HepG2 (cell line): ENCODE measurements around the gene SOX13. TPM values are rescaled to one million over a fixed set of nuclear protein-coding genes. Genes with fewer than 3 reads are reported as not detected.

Experiments
- ATAC-seq: fragments of 200-7000 bp; cut with Tn5 transposase; 3 replicates; pipeline ENCODE4 v1.9.1; 2020; ENCODE audit warnings: mild to moderate bottlenecking, moderate library complexity
- BruUV-seq: library from RNA; stranded (reverse); fragments of 400-500 nt; replicated peaks from 2 replicates; lab custom pipeline; 2021; lab: Mats Ljungman, UMichigan
- CTCF ChIA-PET: fragments of 300-600 bp; formaldehyde crosslinking; extraction: SDS; loops from one replicate; lab custom pipeline; 2021; ENCODE audit warnings: low total read pairs, inconsistent platforms, low intra/inter-chr PET ratio; lab: Yijun Ruan, JAX
- POLR2A ChIA-PET: fragments of 350-600 bp; sonication (Branson Sonifier 250); formaldehyde crosslinking; loops from one replicate; lab custom pipeline; 2020; ENCODE audit warnings: antibody characterized with exemption, inconsistent platforms; lab: Yijun Ruan, JAX
- DNase-seq: peaks from one replicate; pipeline ENCODE4 v3.0.0-alpha.2; 2015; ENCODE audit warnings: low spot score
- FAIRE-seq: peaks from 3 replicates; lab custom pipeline; 2011; peaks lifted over from hg19 to GRCh38; lab: Jason Lieb, UNC
- H2AFZ ChIP-seq: one replicate; pipeline ENCODE4 v1.6.1; 2011; ENCODE audit warnings: low read length, inconsistent platforms
- H3K27ac ChIP-seq: fragments of 300-600 bp; 3 replicates; pipeline ENCODE4 v1.8.0; 2011; ENCODE audit warnings: mixed run types, mild to moderate bottlenecking, mixed read lengths, low read length, inconsistent platforms; ENCODE audit not compliant: insufficient read depth; ENCODE audit errors: extremely low read length
- H3K27me3 ChIP-seq, 2 experiments: fragments of 200-600 bp in 1 of 2; 2 replicates in 1 of 2; 3 replicates in 1 of 2; pipeline versions ENCODE4 v1.6.0 to v1.8.0; 2011; ENCODE audit warnings: low read length in 2 of 2, mild to moderate bottlenecking in 2 of 2, moderate library complexity in 2 of 2, inconsistent platforms in 1 of 2; ENCODE audit not compliant: insufficient read depth in 2 of 2, control insufficient read depth in 1 of 2
- H3K36me3 ChIP-seq, 2 experiments: fragments of 200-600 bp in 1 of 2; replicated peaks in 1 of 2; 2 replicates in 1 of 2; 3 replicates in 1 of 2; pipeline versions ENCODE4 v1.5.1 to v1.8.0; 2011; ENCODE audit warnings: low read length in 2 of 2, inconsistent platforms in 1 of 2; ENCODE audit not compliant: insufficient read depth in 2 of 2, control insufficient read depth in 1 of 2
- H3K4me1 ChIP-seq: 2 replicates; pipeline ENCODE4 v1.5.1; 2012; ENCODE audit warnings: low read length, inconsistent platforms; ENCODE audit not compliant: insufficient read depth
- H3K4me2 ChIP-seq: 2 replicates; pipeline ENCODE4 v1.6.0; 2011; ENCODE audit warnings: low read depth, low read length, inconsistent platforms
- H3K4me3 ChIP-seq, 3 experiments: fragments of 200-600 bp in 1 of 3; sonication (generic), shearing (Covaris generic) in 1 of 3; replicated peaks in 1 of 3; 2 replicates each; pipeline ENCODE4 v1.5.1; 2011 to 2016; ENCODE audit warnings: low read length in 3 of 3, inconsistent platforms in 2 of 3, low read depth in 2 of 3, mild to moderate bottlenecking in 2 of 3, control low read depth in 1 of 3, mixed read lengths in 1 of 3; ENCODE audit not compliant: insufficient read depth in 1 of 3
- H3K79me2 ChIP-seq: one replicate; pipeline ENCODE4 v1.6.1; 2011; ENCODE audit warnings: low read length, inconsistent platforms; ENCODE audit not compliant: insufficient read depth
- H3K9ac ChIP-seq: 2 replicates; pipeline ENCODE4 v1.6.0; 2011; ENCODE audit warnings: mild to moderate bottlenecking, low read depth, low read length, inconsistent platforms; ENCODE audit not compliant: insufficient read depth
- H3K9me3 ChIP-seq: 2 replicates; pipeline ENCODE4 v1.5.1; 2012; ENCODE audit warnings: mild to moderate bottlenecking, low read length
- H4K20me1 ChIP-seq: 2 replicates; pipeline ENCODE4 v1.6.0; 2011; ENCODE audit warnings: inconsistent platforms, mild to moderate bottlenecking, low read length, moderate library complexity; ENCODE audit not compliant: insufficient read depth
- TSC22D2 ChIP-seq: sonication (generic); formaldehyde crosslinking; IDR thresholded peaks from 2 replicates; pipeline ENCODE4 v1.5.1; 2020; ENCODE audit warnings: missing genetic modification reagents, mild to moderate bottlenecking, borderline replicate concordance
- ZBTB8A ChIP-seq: sonication (generic); formaldehyde crosslinking; IDR thresholded peaks from 2 replicates; pipeline ENCODE4 v1.4.0; 2020; ENCODE audit warnings: mild to moderate bottlenecking, low read depth, missing genetic modification reagents, borderline replicate concordance
- ZFP36L1 ChIP-seq: sonication (generic); formaldehyde crosslinking; IDR thresholded peaks from 2 replicates; pipeline ENCODE4 v1.8.0; 2022; ENCODE audit warnings: mild to moderate bottlenecking, missing genetic modification reagents, moderate library complexity
- ZNF124 ChIP-seq: sonication (generic); formaldehyde crosslinking; IDR thresholded peaks from 2 replicates; pipeline ENCODE4 v1.4.0; 2020; ENCODE audit warnings: missing genetic modification reagents
- ZNF430 ChIP-seq: sonication (generic); formaldehyde crosslinking; IDR thresholded peaks from 2 replicates; pipeline ENCODE4 v1.9.0; 2021; ENCODE audit warnings: mild to moderate bottlenecking, missing genetic modification reagents
- ZNF549 ChIP-seq: sonication (generic); formaldehyde crosslinking; IDR thresholded peaks from 2 replicates; pipeline ENCODE4 v1.5.0; 2020; ENCODE audit warnings: missing genetic modification reagents
- WGBS: methylation state at CpG from one replicate; pipeline ENCODE4 v1.1.6; 2017; ENCODE audit warnings: low lambda C conversion rate; 5-methylcytosine and 5-hydroxymethylcytosine counted together
- in situ Hi-C: cut with HindIII; loops from 2 replicates; pipeline ENCODE4 v1.10.0; 2017; ENCODE audit warnings: low pct_unique_long_range_greater_than_20kb; ENCODE audit not compliant: extremely low pct_ligation_motif_present
- intact Hi-C: fragments of 100-400 bp; cut with micrococcal nuclease; formaldehyde crosslinking; loops from one replicate; pipeline ENCODE4 v1.10.0; 2022; ENCODE audit not compliant: unreplicated experiment
- polyA plus RNA-seq, 8 experiments: library from polyadenylated mRNA; depleted of rRNA in 3 of 8; stranded (reverse) in 7 of 8; unstranded in 1 of 8; fragments of >200 nt; fragmentation: Illumina TruSeq in 4 of 8; extraction: Trizol in 4 of 8; gene quantifications; 2 replicates each; pipeline versions ENCODE4 v1.2.1 to v1.2.3, GENCODE V29; 2011 to 2016; ENCODE audit warnings: low read depth in 4 of 8, missing spikeins in 1 of 8, mixed read lengths in 1 of 8; ENCODE audit not compliant: insufficient read depth in 1 of 8
- total RNA-seq, 5 experiments: library from RNA; depleted of rRNA; stranded (reverse); fragments of >200 nt; fragmentation: Illumina TruSeq; extraction: Trizol; gene quantifications; 2 replicates each; pipeline ENCODE4 v1.2.3, GENCODE V29; 2016; ENCODE audit warnings: low read depth in 1 of 5
- TF ChIP-seq, protein P1 (sequence below): sonication (generic); formaldehyde crosslinking; IDR thresholded peaks from 2 replicates; pipeline ENCODE4 v1.5.0; 2020; ENCODE audit warnings: missing genetic modification reagents
- TF ChIP-seq, protein P2 (sequence below): sonication (generic); formaldehyde crosslinking; IDR thresholded peaks from 2 replicates; pipeline ENCODE4 v1.4.0; 2020; ENCODE audit warnings: missing genetic modification reagents
- TF ChIP-seq, protein P3 (sequence below): fragments of 450-650 bp; IDR thresholded peaks from 2 replicates; pipeline ENCODE4 v1.6.1; 2017; ENCODE audit warnings: mild to moderate bottlenecking
- TF ChIP-seq, protein P4 (sequence below): IDR thresholded peaks from 2 replicates; pipeline ENCODE4 v1.6.1; 2016; ENCODE audit warnings: missing compliant biosample characterization, missing genetic modification reagents, borderline replicate concordance
- TF ChIP-seq, protein P5 (sequence below): sonication (generic); formaldehyde crosslinking; IDR thresholded peaks from 2 replicates; pipeline ENCODE4 v1.4.0; 2020; ENCODE audit warnings: missing genetic modification reagents, borderline replicate concordance
- TF ChIP-seq, protein P6 (sequence below): sonication (generic); formaldehyde crosslinking; IDR thresholded peaks from 2 replicates; pipeline ENCODE4 v1.8.1; 2023; ENCODE audit warnings: mild to moderate bottlenecking, missing genetic modification reagents

The SOX13 gene
- total and polyA plus RNA-seq, 2 of the 13 experiments (the other 11 are each of a cell fraction or from before 2014, with no cell fraction given), result 13.3 to 15.8 TPM

DNA sequence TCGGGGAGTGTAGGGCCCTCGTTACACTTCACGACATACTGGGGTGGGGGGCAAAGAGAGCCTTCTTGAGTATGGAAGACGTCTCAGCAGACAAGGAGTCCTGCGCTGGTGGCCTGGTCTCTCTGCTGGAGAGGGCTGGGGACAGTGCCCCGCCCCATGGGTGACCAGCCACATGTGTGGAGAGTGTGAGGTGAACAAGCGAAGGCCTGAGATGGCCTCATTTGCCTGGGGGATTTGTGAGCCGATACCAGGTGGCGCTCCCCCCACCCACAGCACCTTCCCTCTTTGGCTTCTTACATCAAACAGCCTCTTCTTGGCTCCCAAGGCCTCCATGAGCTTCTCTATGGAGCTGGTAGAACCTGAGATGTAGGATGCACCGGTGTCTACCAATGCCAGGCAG lies 83.0 kb downstream of the SOX13 start:
- H3K4me2 ChIP-seq, result no peak overlapping the region
- TF ChIP-seq ZNF124 (CRISPR knock-in tag) (no peak), ZBTB8A (CRISPR knock-in tag) (no peak), ZFP36L1 (CRISPR knock-in tag) (no peak), ZNF430 (no peak), ZNF549 (CRISPR knock-in tag) (no peak), TSC22D2 (CRISPR knock-in tag) (no peak)
- TF ChIP-seq, protein P1, sequence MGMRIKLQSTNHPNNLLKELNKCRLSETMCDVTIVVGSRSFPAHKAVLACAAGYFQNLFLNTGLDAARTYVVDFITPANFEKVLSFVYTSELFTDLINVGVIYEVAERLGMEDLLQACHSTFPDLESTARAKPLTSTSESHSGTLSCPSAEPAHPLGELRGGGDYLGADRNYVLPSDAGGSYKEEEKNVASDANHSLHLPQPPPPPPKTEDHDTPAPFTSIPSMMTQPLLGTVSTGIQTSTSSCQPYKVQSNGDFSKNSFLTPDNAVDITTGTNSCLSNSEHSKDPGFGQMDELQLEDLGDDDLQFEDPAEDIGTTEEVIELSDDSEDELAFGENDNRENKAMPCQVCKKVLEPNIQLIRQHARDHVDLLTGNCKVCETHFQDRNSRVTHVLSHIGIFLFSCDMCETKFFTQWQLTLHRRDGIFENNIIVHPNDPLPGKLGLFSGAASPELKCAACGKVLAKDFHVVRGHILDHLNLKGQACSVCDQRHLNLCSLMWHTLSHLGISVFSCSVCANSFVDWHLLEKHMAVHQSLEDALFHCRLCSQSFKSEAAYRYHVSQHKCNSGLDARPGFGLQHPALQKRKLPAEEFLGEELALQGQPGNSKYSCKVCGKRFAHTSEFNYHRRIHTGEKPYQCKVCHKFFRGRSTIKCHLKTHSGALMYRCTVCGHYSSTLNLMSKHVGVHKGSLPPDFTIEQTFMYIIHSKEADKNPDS (CRISPR knock-in tag), result no peak
- TF ChIP-seq, protein P2, sequence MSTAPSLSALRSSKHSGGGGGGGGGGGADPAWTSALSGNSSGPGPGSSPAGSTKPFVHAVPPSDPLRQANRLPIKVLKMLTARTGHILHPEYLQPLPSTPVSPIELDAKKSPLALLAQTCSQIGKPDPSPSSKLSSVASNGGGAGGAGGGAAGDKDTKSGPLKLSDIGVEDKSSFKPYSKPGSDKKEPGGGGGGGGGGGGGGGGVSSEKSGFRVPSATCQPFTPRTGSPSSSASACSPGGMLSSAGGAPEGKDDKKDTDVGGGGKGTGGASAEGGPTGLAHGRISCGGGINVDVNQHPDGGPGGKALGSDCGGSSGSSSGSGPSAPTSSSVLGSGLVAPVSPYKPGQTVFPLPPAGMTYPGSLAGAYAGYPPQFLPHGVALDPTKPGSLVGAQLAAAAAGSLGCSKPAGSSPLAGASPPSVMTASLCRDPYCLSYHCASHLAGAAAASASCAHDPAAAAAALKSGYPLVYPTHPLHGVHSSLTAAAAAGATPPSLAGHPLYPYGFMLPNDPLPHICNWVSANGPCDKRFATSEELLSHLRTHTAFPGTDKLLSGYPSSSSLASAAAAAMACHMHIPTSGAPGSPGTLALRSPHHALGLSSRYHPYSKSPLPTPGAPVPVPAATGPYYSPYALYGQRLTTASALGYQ, result no peak
- TF ChIP-seq, protein P3, sequence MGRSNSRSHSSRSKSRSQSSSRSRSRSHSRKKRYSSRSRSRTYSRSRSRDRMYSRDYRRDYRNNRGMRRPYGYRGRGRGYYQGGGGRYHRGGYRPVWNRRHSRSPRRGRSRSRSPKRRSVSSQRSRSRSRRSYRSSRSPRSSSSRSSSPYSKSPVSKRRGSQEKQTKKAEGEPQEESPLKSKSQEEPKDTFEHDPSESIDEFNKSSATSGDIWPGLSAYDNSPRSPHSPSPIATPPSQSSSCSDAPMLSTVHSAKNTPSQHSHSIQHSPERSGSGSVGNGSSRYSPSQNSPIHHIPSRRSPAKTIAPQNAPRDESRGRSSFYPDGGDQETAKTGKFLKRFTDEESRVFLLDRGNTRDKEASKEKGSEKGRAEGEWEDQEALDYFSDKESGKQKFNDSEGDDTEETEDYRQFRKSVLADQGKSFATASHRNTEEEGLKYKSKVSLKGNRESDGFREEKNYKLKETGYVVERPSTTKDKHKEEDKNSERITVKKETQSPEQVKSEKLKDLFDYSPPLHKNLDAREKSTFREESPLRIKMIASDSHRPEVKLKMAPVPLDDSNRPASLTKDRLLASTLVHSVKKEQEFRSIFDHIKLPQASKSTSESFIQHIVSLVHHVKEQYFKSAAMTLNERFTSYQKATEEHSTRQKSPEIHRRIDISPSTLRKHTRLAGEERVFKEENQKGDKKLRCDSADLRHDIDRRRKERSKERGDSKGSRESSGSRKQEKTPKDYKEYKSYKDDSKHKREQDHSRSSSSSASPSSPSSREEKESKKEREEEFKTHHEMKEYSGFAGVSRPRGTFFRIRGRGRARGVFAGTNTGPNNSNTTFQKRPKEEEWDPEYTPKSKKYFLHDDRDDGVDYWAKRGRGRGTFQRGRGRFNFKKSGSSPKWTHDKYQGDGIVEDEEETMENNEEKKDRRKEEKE, result no peak
- TF ChIP-seq, protein P4, sequence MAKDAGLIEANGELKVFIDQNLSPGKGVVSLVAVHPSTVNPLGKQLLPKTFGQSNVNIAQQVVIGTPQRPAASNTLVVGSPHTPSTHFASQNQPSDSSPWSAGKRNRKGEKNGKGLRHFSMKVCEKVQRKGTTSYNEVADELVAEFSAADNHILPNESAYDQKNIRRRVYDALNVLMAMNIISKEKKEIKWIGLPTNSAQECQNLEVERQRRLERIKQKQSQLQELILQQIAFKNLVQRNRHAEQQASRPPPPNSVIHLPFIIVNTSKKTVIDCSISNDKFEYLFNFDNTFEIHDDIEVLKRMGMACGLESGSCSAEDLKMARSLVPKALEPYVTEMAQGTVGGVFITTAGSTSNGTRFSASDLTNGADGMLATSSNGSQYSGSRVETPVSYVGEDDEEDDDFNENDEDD (CRISPR knock-in tag), result no peak
- TF ChIP-seq, protein P5, sequence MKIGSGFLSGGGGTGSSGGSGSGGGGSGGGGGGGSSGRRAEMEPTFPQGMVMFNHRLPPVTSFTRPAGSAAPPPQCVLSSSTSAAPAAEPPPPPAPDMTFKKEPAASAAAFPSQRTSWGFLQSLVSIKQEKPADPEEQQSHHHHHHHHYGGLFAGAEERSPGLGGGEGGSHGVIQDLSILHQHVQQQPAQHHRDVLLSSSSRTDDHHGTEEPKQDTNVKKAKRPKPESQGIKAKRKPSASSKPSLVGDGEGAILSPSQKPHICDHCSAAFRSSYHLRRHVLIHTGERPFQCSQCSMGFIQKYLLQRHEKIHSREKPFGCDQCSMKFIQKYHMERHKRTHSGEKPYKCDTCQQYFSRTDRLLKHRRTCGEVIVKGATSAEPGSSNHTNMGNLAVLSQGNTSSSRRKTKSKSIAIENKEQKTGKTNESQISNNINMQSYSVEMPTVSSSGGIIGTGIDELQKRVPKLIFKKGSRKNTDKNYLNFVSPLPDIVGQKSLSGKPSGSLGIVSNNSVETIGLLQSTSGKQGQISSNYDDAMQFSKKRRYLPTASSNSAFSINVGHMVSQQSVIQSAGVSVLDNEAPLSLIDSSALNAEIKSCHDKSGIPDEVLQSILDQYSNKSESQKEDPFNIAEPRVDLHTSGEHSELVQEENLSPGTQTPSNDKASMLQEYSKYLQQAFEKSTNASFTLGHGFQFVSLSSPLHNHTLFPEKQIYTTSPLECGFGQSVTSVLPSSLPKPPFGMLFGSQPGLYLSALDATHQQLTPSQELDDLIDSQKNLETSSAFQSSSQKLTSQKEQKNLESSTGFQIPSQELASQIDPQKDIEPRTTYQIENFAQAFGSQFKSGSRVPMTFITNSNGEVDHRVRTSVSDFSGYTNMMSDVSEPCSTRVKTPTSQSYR (CRISPR knock-in tag), result no peak
- TF ChIP-seq, protein P6, sequence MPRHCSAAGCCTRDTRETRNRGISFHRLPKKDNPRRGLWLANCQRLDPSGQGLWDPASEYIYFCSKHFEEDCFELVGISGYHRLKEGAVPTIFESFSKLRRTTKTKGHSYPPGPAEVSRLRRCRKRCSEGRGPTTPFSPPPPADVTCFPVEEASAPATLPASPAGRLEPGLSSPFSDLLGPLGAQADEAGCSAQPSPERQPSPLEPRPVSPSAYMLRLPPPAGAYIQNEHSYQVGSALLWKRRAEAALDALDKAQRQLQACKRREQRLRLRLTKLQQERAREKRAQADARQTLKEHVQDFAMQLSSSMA (CRISPR knock-in tag), result no peak
- TF ChIP-seq, all 625 proteins: peak for 0
- H3K36me3 ChIP-seq, result no peaks in the 10 kb centered on the region
- H3K9me3 ChIP-seq, result no peaks in the 10 kb centered on the region
- FAIRE-seq (no peak), ATAC-seq (no peak), DNase-seq (no peak)
- H3K79me2 ChIP-seq, result no peaks in the 10 kb centered on the region
- in situ Hi-C loops, result loop anchor here (5.0 kb wide), 1 partner anchor 56 kb away; the partner anchor contains the start of gene GOLT1A
- BruUV-seq, result no TSS peak
- no peak overlapping the region for H3K4me3 ChIP-seq
- H3K27me3 ChIP-seq, result peaks cover 7 to 17% of the 10 kb centered on the region in 2 experiments; a peak in 3 of 5 replicates
- H3K4me1 ChIP-seq, result peaks cover 40% of the 10 kb centered on the region
- CTCF ChIA-PET, result no interaction called here
- H2AFZ ChIP-seq, result no peak overlapping the region
- WGBS, result 66% methylated on average over 10 of the region's 10 CpGs
- H3K9ac ChIP-seq, result no peak overlapping the region
- no peaks in the 10 kb centered on the region for H4K20me1 ChIP-seq
- no peak overlapping the region for H3K27ac ChIP-seq
- POLR2A ChIA-PET, result no interaction called here
- intact Hi-C loops, result loop anchor here (10.0 kb wide), 1 partner anchor 219 kb away; no protein-coding TSS in a partner anchor
